Neural cell (in vitro differentiated cells): ENCODE results near the gene COL5A1. TPM values are rescaled to one million over a fixed set of nuclear protein-coding genes. Genes with fewer than 3 reads are reported as not detected.

ENCODE experiments used
- H2AFZ ChIP-seq: fragments of 200-600, 300-800 bp; sonication (generic), shearing (Covaris generic); 2 replicates; pipeline ENCODE4 v1.6.0; 2014; ENCODE audit warnings: low read depth, mild to moderate bottlenecking, antibody characterized with exemption, low read length, moderate library complexity
- H3F3A ChIP-seq: fragments of 200-600 bp; shearing (Covaris generic); 2 replicates; pipeline ENCODE4 v1.6.1; 2016; ENCODE audit warnings: mild to moderate bottlenecking, moderate library complexity, mixed read lengths, antibody characterized with exemption, low read length; ENCODE audit not compliant: insufficient read depth, poor library complexity, severe bottlenecking
- H3K27ac ChIP-seq: fragments of 200-600, 300-800 bp; sonication (generic), shearing (Covaris generic); 2 replicates; pipeline ENCODE4 v1.5.1; 2014; ENCODE audit warnings: mild to moderate bottlenecking, low read length, moderate library complexity
- H3K27me3 ChIP-seq: fragments of 300-800, 200-600 bp; sonication (generic), shearing (Covaris generic); 2 replicates; pipeline ENCODE4 v1.6.0; 2014; ENCODE audit warnings: mild to moderate bottlenecking, low read depth, low read length, moderate library complexity; ENCODE audit not compliant: insufficient read depth
- H3K36me3 ChIP-seq: fragments of 300-800, 200-600 bp; sonication (generic), shearing (Covaris generic); 2 replicates; pipeline ENCODE4 v1.5.1; 2014; ENCODE audit warnings: mild to moderate bottlenecking, antibody characterized with exemption, low read length, moderate library complexity; ENCODE audit not compliant: insufficient read depth
- H3K4me2 ChIP-seq: fragments of 300-800, 200-600 bp; sonication (generic), shearing (Covaris generic); 2 replicates; pipeline ENCODE4 v1.6.0; 2014; ENCODE audit warnings: mild to moderate bottlenecking, low read length
- H3K4me3 ChIP-seq: fragments of 300-800, 200-600 bp; sonication (generic), shearing (Covaris generic); 2 replicates; pipeline ENCODE4 v1.5.1; 2014; ENCODE audit warnings: mild to moderate bottlenecking, low read length, moderate library complexity
- H3K79me2 ChIP-seq: fragments of 200-600 bp; shearing (Covaris generic); replicated peaks from 2 replicates; pipeline ENCODE4 v1.6.0; 2014; ENCODE audit warnings: mild to moderate bottlenecking, low read length, moderate library complexity; ENCODE audit not compliant: insufficient read depth
- H3K9ac ChIP-seq: fragments of 300-800, 200-600 bp; sonication (generic), shearing (Covaris generic); 2 replicates; pipeline ENCODE4 v1.6.1; 2016; ENCODE audit warnings: mild to moderate bottlenecking, low read length, mixed read lengths
- H3K9me2 ChIP-seq: fragments of 200-600 bp; shearing (Covaris generic); 2 replicates; pipeline ENCODE4 v1.6.1; 2016; ENCODE audit warnings: mild to moderate bottlenecking, low read length, mixed read lengths; ENCODE audit not compliant: insufficient read depth
- H3K9me3 ChIP-seq: fragments of 200-600, 300-800 bp; sonication (generic), shearing (Covaris generic); 2 replicates; pipeline ENCODE4 v1.6.1; 2016; ENCODE audit warnings: mild to moderate bottlenecking, mixed run types, low read length, moderate library complexity, mixed read lengths
- H4K20me1 ChIP-seq: fragments of 200-600 bp; shearing (Covaris generic); 2 replicates; pipeline ENCODE4 v1.6.1; 2016; ENCODE audit warnings: mild to moderate bottlenecking, mixed run types; ENCODE audit not compliant: insufficient read depth
- CTCF ChIP-seq: fragments of 450-650 bp; IDR thresholded peaks from 2 replicates; pipeline ENCODE4 v1.5.1; 2014; ENCODE audit warnings: antibody characterized with exemption, mild to moderate bottlenecking, moderate library complexity; ENCODE audit not compliant: poor library complexity, severe bottlenecking
- EP300 ChIP-seq: fragments of 450-650 bp; conservative IDR thresholded peaks from 2 replicates; pipeline ENCODE4 v1.6.1; 2014; ENCODE audit warnings: antibody characterized with exemption, mild to moderate bottlenecking, moderate library complexity; ENCODE audit not compliant: poor library complexity, severe bottlenecking
- EZH2 ChIP-seq: fragments of 200-600, 300-800 bp; shearing (Covaris generic), sonication (generic); IDR thresholded peaks from 2 replicates; pipeline ENCODE4 v1.6.1; 2014; ENCODE audit warnings: antibody characterized with exemption, low read length, borderline replicate concordance, mild to moderate bottlenecking; ENCODE audit not compliant: insufficient read depth, poor library complexity, severe bottlenecking
- MXI1 ChIP-seq: fragments of 450-650 bp; conservative IDR thresholded peaks from 2 replicates; pipeline ENCODE4 v1.6.1; 2014; ENCODE audit warnings: antibody characterized with exemption, mild to moderate bottlenecking; ENCODE audit not compliant: poor library complexity, severe bottlenecking
- POLR2AphosphoS5 ChIP-seq: IDR thresholded peaks from 2 replicates; pipeline ENCODE4 v1.6.1; 2012
- RAD21 ChIP-seq: fragments of 450-650 bp; conservative IDR thresholded peaks from 2 replicates; pipeline ENCODE4 v1.6.1; 2014; ENCODE audit warnings: antibody characterized with exemption, mild to moderate bottlenecking, moderate library complexity
- REST ChIP-seq: IDR thresholded peaks from 2 replicates; pipeline ENCODE4 v1.6.1; 2012; ENCODE audit warnings: borderline replicate concordance
- SMC3 ChIP-seq: fragments of 450-650 bp; conservative IDR thresholded peaks from 2 replicates; pipeline ENCODE4 v1.6.1; 2014; ENCODE audit warnings: antibody characterized with exemption, mild to moderate bottlenecking, moderate library complexity; ENCODE audit not compliant: poor library complexity
- TAF1 ChIP-seq: IDR thresholded peaks from 2 replicates; pipeline ENCODE4 v1.6.1; 2012; ENCODE audit warnings: low read depth
- polyA plus RNA-seq: library from polyadenylated mRNA; depleted of rRNA; stranded (reverse); fragments of >200 nt; gene quantifications from 2 replicates; pipeline ENCODE4 v1.2.3, GENCODE V29; 2014

Gene COL5A1
- polyA plus RNA-seq, 1 donor from 2014 or later, result not detected

GRCh38 chr9:134637696-134638501, 3.7 kb upstream of the COL5A1 start:
- Histone ChIP-seq H3K4me3 (no peak overlapping the region), H3K27ac (no peak overlapping the region), H3K79me2 (no peaks in the 10 kb centered on the region), H4K20me1 (no peaks in the 10 kb centered on the region), H3K4me2 (no peak overlapping the region), H2AFZ (no peak overlapping the region), H3K9me2 (no peaks in the 10 kb centered on the region), H3K9me3 (no peaks in the 10 kb centered on the region), H3F3A (no peaks in the 10 kb centered on the region), H3K9ac (no peak overlapping the region), H3K27me3 (peaks cover 20% of the 10 kb centered on the region), H3K36me3 (no peaks in the 10 kb centered on the region)
- TF ChIP-seq RAD21 (no peak), TAF1 (no peak), REST (no peak), POLR2AphosphoS5 (no peak), EP300 (no peak), CTCF (no peak), SMC3 (no peak), MXI1 (no peak), EZH2 (no peak)

GRCh38 chr9:134638502-134639090, 3.0 kb upstream of the COL5A1 start:
- Histone ChIP-seq H3F3A (no peaks in the 10 kb centered on the region), H3K4me3 (no peak overlapping the region), H3K79me2 (no peaks in the 10 kb centered on the region), H3K9ac (no peak overlapping the region), H4K20me1 (no peaks in the 10 kb centered on the region), H2AFZ (no peak overlapping the region), H3K4me2 (no peak overlapping the region), H3K9me2 (no peaks in the 10 kb centered on the region), H3K27ac (no peak overlapping the region), H3K27me3 (peaks cover 27% of the 10 kb centered on the region), H3K36me3 (no peaks in the 10 kb centered on the region), H3K9me3 (no peaks in the 10 kb centered on the region)
- no peak for TF ChIP-seq RAD21
- TF ChIP-seq TAF1, result no peak
- TF ChIP-seq SMC3, result no peak
- TF ChIP-seq EZH2, result no peak
- no peak for TF ChIP-seq POLR2AphosphoS5
- TF ChIP-seq EP300, result no peak
- TF ChIP-seq MXI1, result no peak
- TF ChIP-seq CTCF, result no peak
- TF ChIP-seq REST, result no peak
